Prostate gland (tissue), 2 donors: Measurements from ENCODE around the gene PPM1L. TPM values are rescaled to one million over a fixed set of nuclear protein-coding genes. Genes with fewer than 3 reads are reported as not detected.

Experiments used
- DNase-seq: peaks from one replicate; pipeline ENCODE4 v3.0.0-alpha.2; 2019; ENCODE audit warnings: low spot score
- H3K27ac ChIP-seq, 2 donors: fragments of 200-600 bp; sonication (generic); 2 replicates each; pipeline ENCODE4 v1.5.1; 2017 to 2019
- H3K27me3 ChIP-seq: fragments of 200-600 bp; sonication (generic); replicated peaks from 2 replicates; pipeline ENCODE4 v1.5.1; 2019; ENCODE audit not compliant: insufficient read depth
- H3K36me3 ChIP-seq, 2 donors: fragments of 200-600 bp; sonication (generic); 1 replicate in 1 of 2; 2 replicates in 1 of 2; pipeline versions ENCODE4 v1.5.1 to v1.8.1; 2017 to 2019
- H3K4me1 ChIP-seq: fragments of 200-600 bp; sonication (generic); replicated peaks from 2 replicates; pipeline ENCODE4 v1.5.1; 2019
- H3K4me3 ChIP-seq, 2 donors: fragments of 200-600 bp; sonication (generic); 2 replicates each; pipeline ENCODE4 v1.5.1; 2017 to 2019
- H3K9me3 ChIP-seq: fragments of 200-600 bp; sonication (generic); 2 replicates; pipeline ENCODE4 v1.5.1; 2017
- POLR2A ChIP-seq: fragments of 450-650 bp; IDR thresholded peaks from one replicate; pipeline ENCODE4 v1.6.1; 2016; ENCODE audit warnings: antibody characterized with exemption, mild to moderate bottlenecking
- POLR2AphosphoS5 ChIP-seq: sonication (generic); formaldehyde crosslinking; IDR thresholded peaks from one replicate; pipeline ENCODE4 v1.6.1; 2017; ENCODE audit warnings: antibody characterized with exemption
- WGBS: methylation state at CpG from one replicate; pipeline ENCODE4 v1.1.5; 2018; 5-methylcytosine and 5-hydroxymethylcytosine counted together
- intact Hi-C: fragments of 100-400 bp; cut with DNase I; formaldehyde crosslinking; loops from one replicate; pipeline ENCODE4 v1.14.2; 2022
- total RNA-seq, 2 donors: library from RNA; depleted of rRNA; stranded (reverse); fragments of >200 nt; gene quantifications; one replicate each; pipeline ENCODE4 v1.1.0, GENCODE V29; 2016
- TF ChIP-seq, protein P1 (sequence below), 4 experiments: fragments of 200-600 bp in 2 of 4; fragments of 450-650 bp in 2 of 4; sonication (generic) in 2 of 4; IDR thresholded peaks; 1 replicate in 3 of 4; 2 replicates in 1 of 4; pipeline ENCODE4 v1.5.1; 2016 to 2019; ENCODE audit warnings: antibody characterized with exemption in 4 of 4, mild to moderate bottlenecking in 2 of 4, moderate library complexity in 2 of 4

The PPM1L gene
- total RNA-seq, 2 donors from 2014 or later: 23.6 to 27.0 TPM

DNA sequence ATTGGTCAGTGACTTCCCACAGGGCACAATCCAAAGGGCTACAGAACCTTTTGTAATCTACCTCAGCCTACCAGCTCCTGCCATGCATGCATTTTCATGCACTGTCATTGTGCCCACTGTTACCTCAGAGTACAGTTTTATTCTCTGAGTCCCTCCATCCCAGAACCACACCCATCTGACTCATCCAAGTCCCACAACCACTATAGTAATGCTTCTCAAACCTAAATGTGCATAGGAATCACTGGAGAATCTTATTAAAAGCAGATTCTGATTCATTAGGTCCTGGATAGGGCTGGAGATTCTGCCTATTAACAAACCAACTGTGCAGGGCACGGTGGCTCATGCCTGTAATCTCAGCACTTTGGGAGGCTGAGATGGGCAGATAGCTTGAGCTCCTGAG lies 352.8 kb downstream of the PPM1L start:
- Histone ChIP-seq H3K27ac (no peak overlapping the region), H3K4me1 (no peaks in the 10 kb centered on the region), H3K9me3 (no peaks in the 10 kb centered on the region), H3K4me3 (no peak overlapping the region), H3K27me3 (no peaks in the 10 kb centered on the region), H3K36me3 (no peaks in the 10 kb centered on the region)
- intact Hi-C loops: no loop called here
- TF ChIP-seq POLR2AphosphoS5: no peak
- TF ChIP-seq POLR2A: no peak
- TF ChIP-seq, protein P1, sequence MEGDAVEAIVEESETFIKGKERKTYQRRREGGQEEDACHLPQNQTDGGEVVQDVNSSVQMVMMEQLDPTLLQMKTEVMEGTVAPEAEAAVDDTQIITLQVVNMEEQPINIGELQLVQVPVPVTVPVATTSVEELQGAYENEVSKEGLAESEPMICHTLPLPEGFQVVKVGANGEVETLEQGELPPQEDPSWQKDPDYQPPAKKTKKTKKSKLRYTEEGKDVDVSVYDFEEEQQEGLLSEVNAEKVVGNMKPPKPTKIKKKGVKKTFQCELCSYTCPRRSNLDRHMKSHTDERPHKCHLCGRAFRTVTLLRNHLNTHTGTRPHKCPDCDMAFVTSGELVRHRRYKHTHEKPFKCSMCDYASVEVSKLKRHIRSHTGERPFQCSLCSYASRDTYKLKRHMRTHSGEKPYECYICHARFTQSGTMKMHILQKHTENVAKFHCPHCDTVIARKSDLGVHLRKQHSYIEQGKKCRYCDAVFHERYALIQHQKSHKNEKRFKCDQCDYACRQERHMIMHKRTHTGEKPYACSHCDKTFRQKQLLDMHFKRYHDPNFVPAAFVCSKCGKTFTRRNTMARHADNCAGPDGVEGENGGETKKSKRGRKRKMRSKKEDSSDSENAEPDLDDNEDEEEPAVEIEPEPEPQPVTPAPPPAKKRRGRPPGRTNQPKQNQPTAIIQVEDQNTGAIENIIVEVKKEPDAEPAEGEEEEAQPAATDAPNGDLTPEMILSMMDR (IDR thresholded peaks at IDR 0.05): no peak
- no peak for DNase-seq
- 100% methylated on average over 1 of the region's 1 CpG for whole genome bisulfite sequencing

DNA sequence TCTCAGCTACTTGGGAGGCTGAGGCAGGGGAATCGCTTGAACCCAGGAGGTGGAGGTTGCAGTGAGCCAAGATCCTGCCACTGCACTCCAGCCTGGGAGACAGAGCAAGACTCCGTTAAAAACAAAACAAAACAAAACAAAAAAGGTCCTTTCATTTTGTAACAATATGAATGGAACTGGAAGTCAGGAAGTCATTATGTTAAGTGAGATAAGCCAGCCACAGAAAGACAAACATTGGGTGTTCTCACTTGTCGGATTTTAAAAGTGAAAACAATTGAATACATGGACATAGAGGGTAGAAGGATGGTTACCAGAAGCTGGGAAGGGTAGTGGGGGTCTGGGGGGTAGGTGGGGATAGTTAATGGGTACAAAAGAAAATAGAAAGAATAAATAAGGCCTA lies 361.6 kb downstream of the PPM1L start:
- Histone ChIP-seq H3K4me1 (no peaks in the 10 kb centered on the region), H3K27ac (no peak overlapping the region), H3K27me3 (no peaks in the 10 kb centered on the region), H3K4me3 (no peak overlapping the region), H3K36me3 (no peaks in the 10 kb centered on the region), H3K9me3 (no peaks in the 10 kb centered on the region)
- WGBS: 66% methylated on average over 3 of the region's 3 CpGs
- no peak for DNase-seq
- intact Hi-C loops: no loop called here
- TF ChIP-seq, protein P1 (IDR thresholded peaks at IDR 0.05): no peak
- TF ChIP-seq POLR2AphosphoS5: no peak
- no peak for TF ChIP-seq POLR2A

DNA sequence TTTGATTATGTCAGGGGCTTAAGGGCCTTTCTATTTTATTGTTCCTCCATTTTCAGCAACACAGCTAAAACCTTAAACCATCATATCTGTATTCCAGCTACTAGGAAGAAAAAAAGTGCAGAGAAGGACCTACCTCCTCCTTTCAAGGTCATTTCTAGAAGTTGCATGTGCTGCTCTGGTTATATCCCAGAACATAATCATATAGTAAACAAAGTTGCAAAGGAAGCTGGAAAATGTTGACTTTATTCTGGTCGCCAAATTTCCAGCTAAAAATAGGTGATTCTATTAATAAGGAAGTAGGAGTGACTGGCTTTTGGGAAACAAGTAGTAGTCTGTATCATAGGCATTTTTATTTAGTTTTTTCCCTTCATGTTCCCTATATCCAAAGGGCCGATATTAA lies 370.5 kb downstream of the PPM1L start:
- Histone ChIP-seq H3K36me3 (no peaks in the 10 kb centered on the region), H3K4me3 (no peak overlapping the region), H3K27ac (no peak overlapping the region), H3K27me3 (no peaks in the 10 kb centered on the region), H3K4me1 (no peaks in the 10 kb centered on the region), H3K9me3 (no peaks in the 10 kb centered on the region)
- TF ChIP-seq POLR2A (no peak), POLR2AphosphoS5 (no peak)
- TF ChIP-seq, protein P1 (IDR thresholded peaks at IDR 0.05): no peak
- no peak for DNase-seq
- WGBS: 83% methylated on average over 2 of the region's 2 CpGs
- intact Hi-C loops: no loop called here

Other genes starting within 250 kb of the PPM1L start
- gene KPNA4, start 190.7 kb upstream of the PPM1L start, total RNA-seq: 10 to 100 TPM; 19.5 to 29.2 TPM
- not detected for gene ARL14, start 79.1 kb upstream of the PPM1L start, total RNA-seq